KOPT-K1 (cell line): ENCODE results near the gene SLC8A3.

Experiments used
- H3K27ac ChIP-seq: fragments of 200-600 bp; sonication (generic); 2 replicates; pipeline ENCODE4 v1.5.1; 2016; ENCODE audit warnings: antibody characterized with exemption, mild to moderate bottlenecking, low read depth, low read length; ENCODE audit not compliant: poor library complexity, severe bottlenecking
- H3K36me3 ChIP-seq: fragments of 200-600 bp; sonication (generic); 2 replicates; pipeline ENCODE4 v1.5.1; 2017; ENCODE audit warnings: antibody characterized with exemption, mild to moderate bottlenecking, low read length, moderate library complexity; ENCODE audit not compliant: insufficient read depth
- H3K9me3 ChIP-seq: fragments of 200-600 bp; sonication (generic); 2 replicates; pipeline ENCODE4 v1.5.1; 2017; ENCODE audit warnings: antibody characterized with exemption, low read length, mild to moderate bottlenecking; ENCODE audit not compliant: insufficient read depth, poor library complexity, severe bottlenecking

Gene SLC8A3

GRCh38 chr14:70080076-70080475 lies 108.7 kb downstream of the SLC8A3 start:
- no peaks in the 10 kb centered on the region for H3K36me3 ChIP-seq
- H3K27ac ChIP-seq, result no peak overlapping the region
- H3K9me3 ChIP-seq, result no peaks in the 10 kb centered on the region

GRCh38 chr14:70078329-70078728 lies 110.4 kb downstream of the SLC8A3 start:
- Histone ChIP-seq H3K36me3 (no peaks in the 10 kb centered on the region), H3K9me3 (no peaks in the 10 kb centered on the region), H3K27ac (no peak overlapping the region)

- no peaks in the 10 kb centered on the region for H3K9me3 ChIP-seq
- H3K27ac ChIP-seq, result no peak overlapping the region
- H3K36me3 ChIP-seq, result no peaks in the 10 kb centered on the region
Observed at GRCh38 chr14:70077720-70078119, 111.0 kb downstream of the SLC8A3 start.

- Histone ChIP-seq H3K36me3 (no peaks in the 10 kb centered on the region), H3K9me3 (no peaks in the 10 kb centered on the region), H3K27ac (no peak overlapping the region)
Observed at GRCh38 chr14:70077005-70077404, 111.7 kb downstream of the SLC8A3 start.

GRCh38 chr14:70073924-70074566 lies 114.7 kb downstream of the SLC8A3 start:
- no peaks in the 10 kb centered on the region for H3K9me3 ChIP-seq
- no peak overlapping the region for H3K27ac ChIP-seq
- no peaks in the 10 kb centered on the region for H3K36me3 ChIP-seq

GRCh38 chr14:70069186-70069585 lies 119.6 kb downstream of the SLC8A3 start:
- no peaks in the 10 kb centered on the region for H3K9me3 ChIP-seq
- H3K36me3 ChIP-seq, result no peaks in the 10 kb centered on the region
- no peak overlapping the region for H3K27ac ChIP-seq

GRCh38 chr14:70067810-70068209 lies 120.9 kb downstream of the SLC8A3 start:
- Histone ChIP-seq H3K27ac (no peak overlapping the region), H3K9me3 (no peaks in the 10 kb centered on the region), H3K36me3 (no peaks in the 10 kb centered on the region)

- H3K36me3 ChIP-seq, result no peaks in the 10 kb centered on the region
- H3K27ac ChIP-seq, result no peak overlapping the region
- no peaks in the 10 kb centered on the region for H3K9me3 ChIP-seq
Observed at GRCh38 chr14:70064136-70064865, 124.5 kb downstream of the SLC8A3 start.

GRCh38 chr14:70061108-70061507 lies 127.6 kb downstream of the SLC8A3 start:
- H3K36me3 ChIP-seq, result no peaks in the 10 kb centered on the region
- no peak overlapping the region for H3K27ac ChIP-seq
- H3K9me3 ChIP-seq, result no peaks in the 10 kb centered on the region

- Histone ChIP-seq H3K27ac (no peak overlapping the region), H3K9me3 (no peaks in the 10 kb centered on the region), H3K36me3 (no peaks in the 10 kb centered on the region)
Observed at GRCh38 chr14:70059545-70059944, 129.2 kb downstream of the SLC8A3 start.

GRCh38 chr14:70057519-70058136 lies 131.1 kb downstream of the SLC8A3 start:
- H3K27ac ChIP-seq, result no peak overlapping the region
- H3K36me3 ChIP-seq, result no peaks in the 10 kb centered on the region
- no peaks in the 10 kb centered on the region for H3K9me3 ChIP-seq

- Histone ChIP-seq H3K36me3 (no peaks in the 10 kb centered on the region), H3K27ac (no peak overlapping the region), H3K9me3 (no peaks in the 10 kb centered on the region)
Observed at GRCh38 chr14:70052990-70053389, 135.8 kb downstream of the SLC8A3 start.

GRCh38 chr14:70050136-70050535 lies 138.6 kb downstream of the SLC8A3 start:
- no peak overlapping the region for H3K27ac ChIP-seq
- H3K36me3 ChIP-seq, result no peaks in the 10 kb centered on the region
- no peaks in the 10 kb centered on the region for H3K9me3 ChIP-seq

GRCh38 chr14:70049605-70050004 lies 139.1 kb downstream of the SLC8A3 start:
- H3K27ac ChIP-seq, result no peak overlapping the region
- no peaks in the 10 kb centered on the region for H3K36me3 ChIP-seq
- H3K9me3 ChIP-seq, result no peaks in the 10 kb centered on the region

- no peaks in the 10 kb centered on the region for H3K9me3 ChIP-seq
- H3K27ac ChIP-seq, result no peak overlapping the region
- H3K36me3 ChIP-seq, result no peaks in the 10 kb centered on the region
Observed at GRCh38 chr14:70048313-70048654, 140.5 kb downstream of the SLC8A3 start.
